ENCODE measurements around the gene BLOC1S5. TPM values are rescaled to one million over a fixed set of nuclear protein-coding genes. Genes with fewer than 3 reads are reported as not detected.

BLOC1S5 gene
- polyA plus RNA-seq, 1 donor (not counting 4 experiments of a cell fraction or from before 2014, with no cell fraction given), result 8.8 TPM

- Histone ChIP-seq H3K9me3 (ENCODE audit: control insufficient read depth, low read depth, low read length) (no peaks in the 10 kb centered on the region), H3K4me2 (ENCODE audit: control insufficient read depth, extremely low read depth, insufficient read depth, low read depth, low read length) (no peak overlapping the region), H3K36me3 (ENCODE audit: control insufficient read depth in 2 of 2, extremely low read depth in 1 of 2, insufficient read depth in 2 of 2, low read length in 2 of 2) (peaks cover 8 to 19% of the 10 kb centered on the region in 2 experiments), H3K79me2 (ENCODE audit: control insufficient read depth, insufficient read depth, low read length) (peaks cover 21% of the 10 kb centered on the region), H3K9ac (ENCODE audit: control insufficient read depth, extremely low read depth, insufficient read depth, low read length) (no peak overlapping the region), H3K4me3 (ENCODE audit: control insufficient read depth in 2 of 3, extremely low read depth in 1 of 3, insufficient read depth in 2 of 3, low read depth in 1 of 3, low read length in 3 of 3) (no peak overlapping the region), H2AFZ (ENCODE audit: control insufficient read depth, low read length) (no peak overlapping the region), H3K9me1 (ENCODE audit: control insufficient read depth, extremely low read depth, insufficient read depth, low read length) (no peaks in the 10 kb centered on the region), H3K4me1 (ENCODE audit: control insufficient read depth, extremely low read depth, insufficient read depth, low read length) (peaks cover 25% of the 10 kb centered on the region), H3K27ac (ENCODE audit: control insufficient read depth, insufficient read depth, low read length) (no peak overlapping the region), H3K27me3 (ENCODE audit: control insufficient read depth, extremely low read depth, insufficient read depth, low read length) (no peaks in the 10 kb centered on the region), H4K20me1 (ENCODE audit: control insufficient read depth, extremely low read depth, insufficient read depth, low read length) (no peaks in the 10 kb centered on the region)
- no peak for TF ChIP-seq CTCF (optimal IDR thresholded peaks at IDR 0.05 in 1 of 3, IDR thresholded peaks at IDR 0.05 in 1 of 3, conservative IDR thresholded peaks at IDR 0.05 in 1 of 3; ENCODE audit: extremely low read depth in 1 of 3, insufficient read depth in 2 of 3, low read length in 3 of 3)
- no peak for TF ChIP-seq EZH2 (IDR thresholded peaks at IDR 0.05; ENCODE audit: low read length)
- dilution Hi-C loops (cut with MboI; ENCODE audit: extremely low pct_ligation_motif_present, low sequenced_read_pairs), result no loop called here
- FAIRE-seq (no peak), DNase-seq (ENCODE audit: low read depth, low spot score) (no peak)
Measured at GRCh38 chr6:8087870-8088754, 23.9 kb upstream of the BLOC1S5 start.

- Histone ChIP-seq H3K9me3 (ENCODE audit: control insufficient read depth, low read depth, low read length) (no peaks in the 10 kb centered on the region), H3K27ac (ENCODE audit: control insufficient read depth, insufficient read depth, low read length) (no peak overlapping the region), H3K4me3 (ENCODE audit: control insufficient read depth in 2 of 3, extremely low read depth in 1 of 3, insufficient read depth in 2 of 3, low read depth in 1 of 3, low read length in 3 of 3) (no peak overlapping the region), H3K4me1 (ENCODE audit: control insufficient read depth, extremely low read depth, insufficient read depth, low read length) (peaks cover 33% of the 10 kb centered on the region), H3K79me2 (ENCODE audit: control insufficient read depth, insufficient read depth, low read length) (peaks cover 23% of the 10 kb centered on the region), H4K20me1 (ENCODE audit: control insufficient read depth, extremely low read depth, insufficient read depth, low read length) (no peaks in the 10 kb centered on the region), H3K36me3 (ENCODE audit: control insufficient read depth in 2 of 2, extremely low read depth in 1 of 2, insufficient read depth in 2 of 2, low read length in 2 of 2) (peaks cover 7 to 17% of the 10 kb centered on the region in 2 experiments), H2AFZ (ENCODE audit: control insufficient read depth, low read length) (no peak overlapping the region), H3K4me2 (ENCODE audit: control insufficient read depth, extremely low read depth, insufficient read depth, low read depth, low read length) (no peak overlapping the region), H3K9me1 (ENCODE audit: control insufficient read depth, extremely low read depth, insufficient read depth, low read length) (no peaks in the 10 kb centered on the region), H3K9ac (ENCODE audit: control insufficient read depth, extremely low read depth, insufficient read depth, low read length) (no peak overlapping the region), H3K27me3 (ENCODE audit: control insufficient read depth, extremely low read depth, insufficient read depth, low read length) (no peaks in the 10 kb centered on the region)
- FAIRE-seq, result no peak
- no peak for TF ChIP-seq EZH2 (IDR thresholded peaks at IDR 0.05; ENCODE audit: low read length)
- no peak for TF ChIP-seq CTCF (optimal IDR thresholded peaks at IDR 0.05 in 1 of 3, IDR thresholded peaks at IDR 0.05 in 1 of 3, conservative IDR thresholded peaks at IDR 0.05 in 1 of 3; ENCODE audit: extremely low read depth in 1 of 3, insufficient read depth in 2 of 3, low read length in 3 of 3)
- no peak for DNase-seq (ENCODE audit: low read depth, low spot score)
- dilution Hi-C loops (cut with MboI; ENCODE audit: extremely low pct_ligation_motif_present, low sequenced_read_pairs), result no loop called here
Measured at GRCh38 chr6:8086755-8087306, 22.6 kb upstream of the BLOC1S5 start.
